Spleen (tissue), 11 donors: ENCODE results near the gene SYCP3. TPM values are rescaled to one million over a fixed set of nuclear protein-coding genes. Genes with fewer than 3 reads are reported as not detected.

Source experiments
- DNase-seq: peaks from one replicate; pipeline ENCODE4 v3.0.0-alpha.2; 2020
- H3K27ac ChIP-seq, 8 donors: fragments of 200-600 bp; sonication (generic) in 7 of 8; 1 replicate in 4 of 8; 2 replicates in 4 of 8; pipeline versions ENCODE4 v1.5.0 to v1.8.0; 2016 to 2021; ENCODE audit warnings: inconsistent platforms in 4 of 8, mild to moderate bottlenecking in 4 of 8, moderate library complexity in 1 of 8
- H3K27me3 ChIP-seq, 7 donors: fragments of 200-600 bp; sonication (generic) in 6 of 7; replicated peaks in 1 of 7; 1 replicate in 4 of 7; 2 replicates in 3 of 7; pipeline versions ENCODE4 v1.5.0 to v1.8.0; 2016 to 2021; ENCODE audit warnings: inconsistent platforms in 3 of 7, mild to moderate bottlenecking in 1 of 7
- H3K36me3 ChIP-seq, 6 donors: fragments of 200-600 bp; sonication (generic) in 5 of 6; 1 replicate in 4 of 6; 2 replicates in 2 of 6; pipeline versions ENCODE4 v1.5.0 to v1.8.0; 2016 to 2021; ENCODE audit warnings: inconsistent platforms in 2 of 6
- H3K4me1 ChIP-seq, 6 donors: fragments of 200-600 bp; sonication (generic) in 5 of 6; 1 replicate in 3 of 6; 2 replicates in 3 of 6; pipeline versions ENCODE4 v1.5.0 to v1.8.0; 2016 to 2021; ENCODE audit warnings: inconsistent platforms in 3 of 6
- H3K4me3 ChIP-seq, 8 donors: fragments of 200-600 bp; sonication (generic) in 7 of 8; 1 replicate in 4 of 8; 2 replicates in 4 of 8; pipeline versions ENCODE4 v1.5.0 to v1.8.0; 2016 to 2021; ENCODE audit warnings: inconsistent platforms in 4 of 8, mild to moderate bottlenecking in 4 of 8, moderate library complexity in 2 of 8
- H3K9me3 ChIP-seq, 8 donors: fragments of 200-600 bp; sonication (generic) in 7 of 8; 1 replicate in 4 of 8; 2 replicates in 4 of 8; pipeline versions ENCODE4 v1.5.0 to v1.8.0; 2016 to 2021; ENCODE audit warnings: inconsistent platforms in 4 of 8
- CTCF ChIP-seq, 11 experiments: fragments of 200-600 bp in 7 of 11; fragments of 450-650 bp in 4 of 11; sonication (generic) in 4 of 11; IDR thresholded peaks in 8 of 11; conservative IDR thresholded peaks in 3 of 11; 1 replicate in 7 of 11; 2 replicates in 4 of 11; pipeline versions ENCODE4 v1.4.0 to v1.8.0; 2016 to 2021; ENCODE audit warnings: antibody characterized with exemption in 11 of 11, inconsistent platforms in 4 of 11, mild to moderate bottlenecking in 1 of 11
- POLR2A ChIP-seq, 3 donors: fragments of 450-650 bp; IDR thresholded peaks; one replicate each; pipeline ENCODE4 v1.5.1; 2017; ENCODE audit warnings: antibody characterized with exemption in 3 of 3, mild to moderate bottlenecking in 1 of 3
- POLR2AphosphoS5 ChIP-seq, 3 donors: sonication (generic); formaldehyde crosslinking; IDR thresholded peaks; one replicate each; pipeline ENCODE4 v1.5.1; 2017; ENCODE audit warnings: antibody characterized with exemption in 3 of 3
- WGBS, 5 donors: extraction: QIAGEN DNeasy Blood & Tissue Kit in 3 of 5; methylation state at CpG; one replicate each; pipeline versions ENCODE4 v1.1.5 to v1.1.7; 2013 to 2018; 5-methylcytosine and 5-hydroxymethylcytosine counted together
- intact Hi-C: fragments of 100-400 bp; cut with DNase I; formaldehyde crosslinking; loops from one replicate; pipeline ENCODE4 v1.15.0; 2023; ENCODE audit warnings: low total_unique reads
- polyA plus RNA-seq, 3 donors: library from polyadenylated mRNA; stranded (reverse); fragments of 200-250 nt; gene quantifications; one replicate each; pipeline ENCODE4 v1.2.1, GENCODE V29; 2013
- total RNA-seq, 7 donors: library from RNA; depleted of rRNA in 3 of 7; stranded (reverse); fragments of >200 nt in 3 of 7; fragmentation: NEBNext Ultra II Directional in 4 of 7; extraction: Animal tissue kit (Norgen Biotek cat#: 25700) in 4 of 7; gene quantifications; one replicate each; pipeline versions ENCODE4 v1.1.0 to v1.2.1, GENCODE V29; 2016 to 2021
- donor health status: healthy with polysubstance abuse.
- donor health status: DM: no; HTN: no; CAD: no; lungs with moderate emphysema.
- donor health status: DM: no; HTN: no; CAD: no.
- donor health status: Bipolar disorder and iron deficiency.
- donor health status: healthy.
- donor health status: DM: no; HTN: no; CAD: no.
- donor health status: DM: yes; HTN: yes; CAD: no.

Gene SYCP3
- total and polyA plus RNA-seq, 10 donors: 0.23 to 3.5 (median 0.44) TPM

GRCh38 chr12:101746196-101746595 is 6.9 kb upstream of the SYCP3 start:
- WGBS, 5 donors: 83 to 92% (median 89%) methylated on average over 1 of the region's 1 CpG
- H3K4me1 ChIP-seq: peaks cover 8 to 67% (median 22%) of the 10 kb centered on the region in 6 donors
- H3K27me3 ChIP-seq: no peaks in the 10 kb centered on the region
- peak overlapping the region in 4 of 8 donors; percentile 8 to 92 (median 44) for H3K27ac ChIP-seq
- H3K9me3 ChIP-seq: no peaks in the 10 kb centered on the region
- intact Hi-C loops: no loop called here
- peaks cover 0 to 100% (median 26%) of the 10 kb centered on the region in 6 donors for H3K36me3 ChIP-seq
- DNase-seq: no peak
- H3K4me3 ChIP-seq: no peak overlapping the region
- TF ChIP-seq CTCF (IDR thresholded peaks at IDR 0.05 in 8 of 11, conservative IDR thresholded peaks at IDR 0.05 in 3 of 11): no peak
- no peak for TF ChIP-seq POLR2A (IDR thresholded peaks at IDR 0.05)
- no peak for TF ChIP-seq POLR2AphosphoS5 (IDR thresholded peaks at IDR 0.05)

- no peaks in the 10 kb centered on the region for H3K27me3 ChIP-seq
- no peak for DNase-seq
- no peaks in the 10 kb centered on the region for H3K9me3 ChIP-seq
- intact Hi-C loops: no loop called here
- peaks cover 0 to 99% (median 25%) of the 10 kb centered on the region in 6 donors for H3K36me3 ChIP-seq
- H3K27ac ChIP-seq: peak overlapping the region in 3 of 8 donors; percentile 76 to 92 (median 79)
- peaks cover 8 to 67% (median 22%) of the 10 kb centered on the region in 6 donors for H3K4me1 ChIP-seq
- no peak overlapping the region for H3K4me3 ChIP-seq
- 84 to 91% (median 88%) methylated on average over 3 of the region's 3 CpGs for WGBS, 5 donors
- TF ChIP-seq POLR2A (IDR thresholded peaks at IDR 0.05) (no peak), CTCF (IDR thresholded peaks at IDR 0.05 in 8 of 11, conservative IDR thresholded peaks at IDR 0.05 in 3 of 11) (no peak), POLR2AphosphoS5 (IDR thresholded peaks at IDR 0.05) (no peak)
Measured at GRCh38 chr12:101745481-101745880, 6.2 kb upstream of the SYCP3 start.

GRCh38 chr12:101743724-101744472 is 4.6 kb upstream of the SYCP3 start:
- H3K27ac ChIP-seq: peak overlapping the region; percentile 62 to 92 (median 78)
- peaks cover 0 to 98% (median 29%) of the 10 kb centered on the region in 6 donors for H3K36me3 ChIP-seq
- H3K4me1 ChIP-seq: peaks cover 8 to 58% (median 22%) of the 10 kb centered on the region in 6 donors
- H3K4me3 ChIP-seq: no peak overlapping the region
- peak; percentile 88 for DNase-seq
- no peak for TF ChIP-seq POLR2A (IDR thresholded peaks at IDR 0.05)
- TF ChIP-seq CTCF (IDR thresholded peaks at IDR 0.05 in 8 of 11, conservative IDR thresholded peaks at IDR 0.05 in 3 of 11): peak in 8 of 11 experiments; percentile 13 to 44 (median 34)
- TF ChIP-seq POLR2AphosphoS5 (IDR thresholded peaks at IDR 0.05): peak in 2 of 3 donors; percentile 66 to 74
- no peaks in the 10 kb centered on the region for H3K27me3 ChIP-seq
- 49 to 58% (median 54%) methylated on average over 10 of the region's 10 CpGs for WGBS, 5 donors
- peaks cover 0 to 5% (median 0%) of the 10 kb centered on the region in 8 donors for H3K9me3 ChIP-seq
- intact Hi-C loops: no loop called here

- TF ChIP-seq POLR2A (IDR thresholded peaks at IDR 0.05) (no peak), POLR2AphosphoS5 (IDR thresholded peaks at IDR 0.05) (no peak), CTCF (IDR thresholded peaks at IDR 0.05 in 8 of 11, conservative IDR thresholded peaks at IDR 0.05 in 3 of 11) (no peak)
- Histone ChIP-seq H3K27me3 (no peaks in the 10 kb centered on the region), H3K36me3 (peaks cover 0 to 98% (median 29%) of the 10 kb centered on the region in 6 donors), H3K4me1 (peaks cover 8 to 58% (median 22%) of the 10 kb centered on the region in 6 donors), H3K27ac (peak overlapping the region; percentile 62 to 92 (median 78)), H3K4me3 (no peak overlapping the region), H3K9me3 (peaks cover 0 to 7% (median 0%) of the 10 kb centered on the region in 8 donors)
- WGBS, 5 donors: 64 to 80% (median 73%) methylated on average over 1 of the region's 1 CpG
- no peak for DNase-seq
- intact Hi-C loops: no loop called here
Measured at GRCh38 chr12:101743242-101743641, 4.0 kb upstream of the SYCP3 start.
